Measurements from ENCODE around the gene FNIP1. TPM values are rescaled to one million over a fixed set of nuclear protein-coding genes. Genes with fewer than 3 reads are reported as not detected.
A peak's percentile ranks its signal among the peaks of the same experiment; 100 is the strongest.

FNIP1 gene
- total and polyA plus RNA-seq, 9 of the 15 experiments (the other 6 are each of a cell fraction or from before 2014, with no cell fraction given): 5.0 to 32.8 (median 18.4) TPM

GRCh38 chr5:131634996-131635683 is 161.7 kb downstream of the FNIP1 start, which contains the start of gene RAPGEF6 (continued):
- no peak for TF ChIP-seq RBM34 (IDR thresholded peaks at IDR 0.05; ENCODE audit: borderline replicate concordance, insufficient read depth, low read length)
- TF ChIP-seq ZBTB1 (CRISPR knock-in tag; IDR thresholded peaks at IDR 0.05; ENCODE audit: borderline replicate concordance, low read depth): no peak
- TF ChIP-seq POLR2AphosphoS2 (IDR thresholded peaks at IDR 0.05; ENCODE audit: low read length): no peak; the same call in 1 of the 2 replicates
- no peak for TF ChIP-seq PYGO2 (tag; IDR thresholded peaks at IDR 0.05)
- TF ChIP-seq ZNF551 (CRISPR knock-in tag; IDR thresholded peaks at IDR 0.05): no peak
- TF ChIP-seq TCF7 (IDR thresholded peaks at IDR 0.05; ENCODE audit: borderline replicate concordance): no peak
- no peak for TF ChIP-seq CSDE1 (IDR thresholded peaks at IDR 0.05)
- TF ChIP-seq CREB3 (tag; conservative IDR thresholded peaks at IDR 0.05; ENCODE audit: low read depth): no peak
- no peak for TF ChIP-seq ZNF398 (CRISPR knock-in tag; IDR thresholded peaks at IDR 0.05)
- TF ChIP-seq ZNF407 (IDR thresholded peaks at IDR 0.05; ENCODE audit: low read depth): no peak
- TF ChIP-seq ARID3B (CRISPR knock-in tag; IDR thresholded peaks at IDR 0.05; ENCODE audit: borderline replicate concordance): no peak
- no peak for TF ChIP-seq GTF2A2 (tag; IDR thresholded peaks at IDR 0.05)
- peak; percentile 32; the same call in 1 of the 2 replicates for TF ChIP-seq SOX6 (IDR thresholded peaks at IDR 0.05)
- TF ChIP-seq BRF1 (IDR thresholded peaks at IDR 0.05; ENCODE audit: borderline replicate concordance, extremely low read depth, insufficient read length): no peak
- peak; percentile 93 for TF ChIP-seq GABPA (tag; conservative IDR thresholded peaks at IDR 0.05; ENCODE audit: low read depth)

Data from K562 (cell line).